Upper lobe of right lung (tissue), 1 donor: ENCODE results near the gene SEC23B. TPM values are rescaled to one million over a fixed set of nuclear protein-coding genes. Genes with fewer than 3 reads are reported as not detected.
"Not testable (repeated sequence)": the region's sequence is repeated elsewhere in the genome, so short reads cannot be mapped to it uniquely, and the experiment has no call there.

Experiments used
- ATAC-seq: fragments of 200-7000 bp; cut with Tn5 transposase; one replicate; pipeline ENCODE4 v1.9.1; 2020; ENCODE audit warnings: mild to moderate bottlenecking, moderate library complexity
- DNase-seq: peaks from one replicate; pipeline ENCODE4 v3.0.0-alpha.2; 2020
- H3K27ac ChIP-seq: fragments of 200-600 bp; one replicate; pipeline ENCODE4 v1.8.0; 2022
- H3K27me3 ChIP-seq: fragments of 200-600 bp; one replicate; pipeline ENCODE4 v1.8.0; 2022; ENCODE audit warnings: mild to moderate bottlenecking
- H3K36me3 ChIP-seq: fragments of 200-600 bp; one replicate; pipeline ENCODE4 v1.8.0; 2022
- H3K4me1 ChIP-seq: fragments of 200-600 bp; one replicate; pipeline ENCODE4 v1.8.0; 2022
- H3K4me3 ChIP-seq: fragments of 200-600 bp; one replicate; pipeline ENCODE4 v1.8.0; 2022; ENCODE audit warnings: mild to moderate bottlenecking
- H3K9me3 ChIP-seq: fragments of 200-600 bp; one replicate; pipeline ENCODE4 v1.8.0; 2022
- intact Hi-C: fragments of 100-400 bp; cut with DNase I; formaldehyde crosslinking; loops from one replicate; pipeline ENCODE4 v1.11.0; 2022
- total RNA-seq: library from RNA; stranded (reverse); fragmentation: NEBNext Ultra II Directional; extraction: Animal tissue kit (Norgen Biotek cat#: 25700); gene quantifications from one replicate; pipeline ENCODE4 v1.2.1, GENCODE V29; 2021
- TF ChIP-seq, protein P1 (sequence below): fragments of 200-600 bp; IDR thresholded peaks from one replicate; pipeline ENCODE4 v1.8.0; 2022; ENCODE audit warnings: antibody characterized with exemption
- donor health status: DM: no; HTN: yes; CAD: no; lungs with severe emphysema.

Gene SEC23B
- total RNA-seq, 1 donor from 2014 or later: 62.9 TPM

- Histone ChIP-seq H3K4me3 (peak overlapping the region; percentile 78), H3K9me3 (no peaks in the 10 kb centered on the region), H3K27ac (no peak overlapping the region), H3K36me3 (peaks cover 12% of the 10 kb centered on the region), H3K27me3 (no peaks in the 10 kb centered on the region), H3K4me1 (peaks cover 8% of the 10 kb centered on the region)
- no peak for DNase-seq
- ATAC-seq: no peak
- TF ChIP-seq, protein P1, sequence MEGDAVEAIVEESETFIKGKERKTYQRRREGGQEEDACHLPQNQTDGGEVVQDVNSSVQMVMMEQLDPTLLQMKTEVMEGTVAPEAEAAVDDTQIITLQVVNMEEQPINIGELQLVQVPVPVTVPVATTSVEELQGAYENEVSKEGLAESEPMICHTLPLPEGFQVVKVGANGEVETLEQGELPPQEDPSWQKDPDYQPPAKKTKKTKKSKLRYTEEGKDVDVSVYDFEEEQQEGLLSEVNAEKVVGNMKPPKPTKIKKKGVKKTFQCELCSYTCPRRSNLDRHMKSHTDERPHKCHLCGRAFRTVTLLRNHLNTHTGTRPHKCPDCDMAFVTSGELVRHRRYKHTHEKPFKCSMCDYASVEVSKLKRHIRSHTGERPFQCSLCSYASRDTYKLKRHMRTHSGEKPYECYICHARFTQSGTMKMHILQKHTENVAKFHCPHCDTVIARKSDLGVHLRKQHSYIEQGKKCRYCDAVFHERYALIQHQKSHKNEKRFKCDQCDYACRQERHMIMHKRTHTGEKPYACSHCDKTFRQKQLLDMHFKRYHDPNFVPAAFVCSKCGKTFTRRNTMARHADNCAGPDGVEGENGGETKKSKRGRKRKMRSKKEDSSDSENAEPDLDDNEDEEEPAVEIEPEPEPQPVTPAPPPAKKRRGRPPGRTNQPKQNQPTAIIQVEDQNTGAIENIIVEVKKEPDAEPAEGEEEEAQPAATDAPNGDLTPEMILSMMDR: no peak
- intact Hi-C loops: no loop called here
These were observed 10.1 kb upstream of the SEC23B start for GRCh38 chr20:18497603-18498002.

GRCh38 chr20:18501672-18502071, 6.1 kb upstream of the SEC23B start:
- H3K4me3 ChIP-seq, H3K4me1 ChIP-seq, H3K36me3 ChIP-seq, H3K27ac ChIP-seq, H3K27me3 ChIP-seq, ATAC-seq, intact Hi-C loops, DNase-seq, H3K9me3 ChIP-seq: not testable (repeated sequence)

GRCh38 chr20:18504479-18505060, 3.2 kb upstream of the SEC23B start:
- H3K4me1 ChIP-seq: peaks cover 10% of the 10 kb centered on the region
- H3K27me3 ChIP-seq: no peaks in the 10 kb centered on the region
- intact Hi-C loops: no loop called here
- H3K4me3 ChIP-seq: no peak overlapping the region
- ATAC-seq: no peak
- no peaks in the 10 kb centered on the region for H3K9me3 ChIP-seq
- H3K36me3 ChIP-seq: peaks cover under 1% of the 10 kb centered on the region
- no peak overlapping the region for H3K27ac ChIP-seq
- TF ChIP-seq, protein P1: no peak
- peak; percentile 67 for DNase-seq

GRCh38 chr20:18506744-18507143, 996 bp upstream of the SEC23B start:
- DNase-seq (no peak), ATAC-seq (no peak)
- intact Hi-C loops: no loop called here
- TF ChIP-seq, protein P1: no peak
- Histone ChIP-seq H3K4me3 (peak overlapping the region; percentile 92), H3K4me1 (peaks cover 14% of the 10 kb centered on the region), H3K27me3 (no peaks in the 10 kb centered on the region), H3K9me3 (no peaks in the 10 kb centered on the region), H3K27ac (peak overlapping the region; percentile 96), H3K36me3 (peaks cover 21% of the 10 kb centered on the region)

- TF ChIP-seq, protein P1: no peak
These were observed 3.8 kb downstream of the SEC23B start for GRCh38 chr20:18511571-18511970.

GRCh38 chr20:18513208-18513607, 5.5 kb downstream of the SEC23B start:
- no peak overlapping the region for H3K27ac ChIP-seq
- H3K4me1 ChIP-seq: peaks cover 14% of the 10 kb centered on the region
- TF ChIP-seq, protein P1: no peak
- peaks cover 74% of the 10 kb centered on the region for H3K36me3 ChIP-seq
- no peaks in the 10 kb centered on the region for H3K9me3 ChIP-seq
- no peaks in the 10 kb centered on the region for H3K27me3 ChIP-seq
- intact Hi-C loops: no loop called here
- no peak for DNase-seq
- no peak for ATAC-seq
- no peak overlapping the region for H3K4me3 ChIP-seq

More at GRCh38 chr20:18511571-18511970, 3.8 kb downstream of the SEC23B start:
- Histone ChIP-seq H3K27ac (no peak overlapping the region), H3K27me3 (no peaks in the 10 kb centered on the region), H3K36me3 (peaks cover 65% of the 10 kb centered on the region), H3K4me3 (no peak overlapping the region), H3K9me3 (no peaks in the 10 kb centered on the region), H3K4me1 (peaks cover 14% of the 10 kb centered on the region)
- intact Hi-C loops: no loop called here
- no peak for ATAC-seq
- DNase-seq: no peak
